Stimulated activated CD4-positive, alpha-beta T cell treated with anti-CD3 and anti-CD28 coated beads, TNF-alpha, amount 100 ng/mL, for 24 hours (primary cell): ENCODE results near the gene LHFPL6.

Experiments used
- DNase-seq, 3 experiments: peaks; one replicate each; pipeline ENCODE4 v3.0.0-alpha.2; 2020; ENCODE audit warnings: low read depth in 3 of 3

LHFPL6 gene

GRCh38 chr13:39385154-39385553 lies 217.8 kb downstream of the LHFPL6 start:
- no peak for DNase-seq

GRCh38 chr13:39381456-39381855 lies 221.5 kb downstream of the LHFPL6 start:
- DNase-seq = no peak

- no peak for DNase-seq
Measured at GRCh38 chr13:39379667-39380655, 223.0 kb downstream of the LHFPL6 start.

GRCh38 chr13:39379118-39379517 lies 223.9 kb downstream of the LHFPL6 start:
- DNase-seq = no peak

GRCh38 chr13:39378306-39378705 lies 224.7 kb downstream of the LHFPL6 start:
- DNase-seq = no peak

GRCh38 chr13:39377699-39378098 lies 225.3 kb downstream of the LHFPL6 start:
- no peak for DNase-seq

GRCh38 chr13:39376076-39376475 lies 226.9 kb downstream of the LHFPL6 start:
- no peak for DNase-seq

- no peak for DNase-seq
Measured at GRCh38 chr13:39375601-39376000, 227.4 kb downstream of the LHFPL6 start.

- no peak for DNase-seq
Measured at GRCh38 chr13:39374741-39375189, 228.2 kb downstream of the LHFPL6 start.

GRCh38 chr13:39373145-39373544 lies 229.8 kb downstream of the LHFPL6 start:
- DNase-seq = no peak

GRCh38 chr13:39371706-39372105 lies 231.3 kb downstream of the LHFPL6 start:
- DNase-seq = no peak

GRCh38 chr13:39370554-39370953 lies 232.4 kb downstream of the LHFPL6 start:
- no peak for DNase-seq

- no peak for DNase-seq
Measured at GRCh38 chr13:39370048-39370447, 232.9 kb downstream of the LHFPL6 start.

- no peak for DNase-seq
Measured at GRCh38 chr13:39369161-39369890, 233.7 kb downstream of the LHFPL6 start.

GRCh38 chr13:39365879-39366278 lies 237.1 kb downstream of the LHFPL6 start:
- no peak for DNase-seq

- no peak for DNase-seq
Measured at GRCh38 chr13:39364947-39365468, 238.0 kb downstream of the LHFPL6 start.

GRCh38 chr13:39363382-39363772 lies 239.6 kb downstream of the LHFPL6 start:
- no peak for DNase-seq

- no peak for DNase-seq
Measured at GRCh38 chr13:39362652-39363381, 240.2 kb downstream of the LHFPL6 start.

GRCh38 chr13:39353988-39354387 lies 249.0 kb downstream of the LHFPL6 start:
- DNase-seq = no peak

- DNase-seq = no peak
Measured at GRCh38 chr13:39350461-39350881, 252.5 kb downstream of the LHFPL6 start.

GRCh38 chr13:39349391-39349960 lies 253.5 kb downstream of the LHFPL6 start:
- no peak for DNase-seq
